COLO829 (cell line): ENCODE results near the gene ERCC2.

ENCODE experiments used
- DNase-seq: peaks from one replicate; pipeline ENCODE4 v3.0.0; 2012; ENCODE audit warnings: low spot score

Gene ERCC2

GRCh38 chr19:45303269-45304060, 66.9 kb downstream of the ERCC2 start:
- DNase-seq, result no peak

GRCh38 chr19:45302416-45302815, 68.0 kb downstream of the ERCC2 start:
- DNase-seq, result no peak
